Psoas muscle (tissue), 8 donors: ENCODE measurements around the gene DIO1. TPM values are rescaled to one million over a fixed set of nuclear protein-coding genes. Genes with fewer than 3 reads are reported as not detected.

ENCODE experiments used
- ATAC-seq, 4 donors: fragments of 200-7000 bp; cut with Tn5 transposase; one replicate each; pipeline ENCODE4 v1.9.1; 2020; ENCODE audit warnings: moderate library complexity in 3 of 4, mild to moderate bottlenecking in 2 of 4
- DNase-seq, 2 donors: peaks; one replicate each; pipeline ENCODE4 v3.0.0-alpha.2; 2020
- H3K27ac ChIP-seq: fragments of 200-600 bp; one replicate; pipeline ENCODE4 v1.8.0; 2022
- H3K27me3 ChIP-seq, 3 donors: fragments of 200-600 bp in 1 of 3; one replicate each; pipeline versions ENCODE4 v1.6.1 to v1.8.0; 2013 to 2022; ENCODE audit warnings: low read length in 2 of 3, mild to moderate bottlenecking in 2 of 3, moderate library complexity in 1 of 3; ENCODE audit not compliant: insufficient read depth in 3 of 3
- H3K36me3 ChIP-seq, 2 donors: fragments of 200-600 bp in 1 of 2; one replicate each; pipeline versions ENCODE4 v1.6.1 to v1.8.0; 2013 to 2022; ENCODE audit warnings: low read depth in 1 of 2, mild to moderate bottlenecking in 1 of 2, moderate library complexity in 1 of 2; ENCODE audit not compliant: insufficient read depth in 1 of 2
- H3K4me1 ChIP-seq: fragments of 200-600 bp; one replicate; pipeline ENCODE4 v1.8.0; 2022
- H3K4me3 ChIP-seq: fragments of 200-600 bp; one replicate; pipeline ENCODE4 v1.8.0; 2022; ENCODE audit warnings: mild to moderate bottlenecking
- H3K9me3 ChIP-seq: fragments of 200-600 bp; one replicate; pipeline ENCODE4 v1.8.0; 2022
- CTCF ChIP-seq: fragments of 200-600 bp; IDR thresholded peaks from one replicate; pipeline ENCODE4 v1.8.0; 2022; ENCODE audit warnings: antibody characterized with exemption
- WGBS, 3 donors: extraction: QIAGEN DNeasy Blood & Tissue Kit; methylation state at CpG; one replicate each; pipeline versions ENCODE4 v1.1.6 to v1.1.7; 2013; 5-methylcytosine and 5-hydroxymethylcytosine counted together
- intact Hi-C, 2 donors: fragments of 100-400 bp; cut with DNase I; formaldehyde crosslinking; loops; one replicate each; pipeline versions ENCODE4 v1.11.0 to v1.14.2; 2022
- long read RNA-seq, 2 donors: library from polyadenylated mRNA; unstranded; transcript quantifications; one replicate each; pipeline ENCODE4 v2.0.0, GENCODE V29; 2021
- polyA plus RNA-seq, 3 donors: library from polyadenylated mRNA; stranded (reverse); fragments of 200-250 nt; gene quantifications; one replicate each; pipeline ENCODE4 v1.2.3, GENCODE V29; 2013
- total RNA-seq, 4 donors: library from RNA; stranded (reverse); fragmentation: NEBNext Ultra II Directional in 2 of 4; extraction: Animal tissue kit (Norgen Biotek cat#: 25700) in 2 of 4; gene quantifications; one replicate each; pipeline versions ENCODE4 v1.2.1 to v1.2.4, GENCODE V29; 2021 to 2023
- donor health status: healthy with polysubstance abuse.
- donor health status: DM: no; HTN: no; CAD: no; lungs with moderate emphysema.
- donor health status: Bipolar disorder and iron deficiency.
- donor health status: healthy.
- donor health status: DM: yes; HTN: yes; CAD: no.
- donor health status: DM: no; HTN: no; CAD: no.
- donor health status: DM: no; HTN: no; CAD: no.
- donor health status: DM: yes; HTN: yes; CAD: no.

Gene DIO1
- total RNA-seq (not detected), polyA plus RNA-seq (not detected)
- long read RNA-seq, donor 1 = 0 reads
- long read RNA-seq, donor 2 = 0 reads

GRCh38 chr1:53893999-53894636, at the start of gene DIO1:
DIO1 (plus strand) TSS chr1:53894187; CDS start chr1:53894211, 24 bp downstream.
- H3K4me1 ChIP-seq = peaks cover 20% of the 10 kb centered on the region
- no peaks in the 10 kb centered on the region for H3K9me3 ChIP-seq
- ATAC-seq (no peak), DNase-seq (no peak)
- intact Hi-C loops = no loop called here
- no peak within 1 kb of the TSS for H3K4me3 ChIP-seq
- H3K36me3 ChIP-seq = no peaks in the 10 kb centered on the region
- WGBS, 3 donors = 79 to 84% (median 82%) methylated on average over 14 of the region's 14 CpGs
- H3K27me3 ChIP-seq = no peaks in the 10 kb centered on the region
- no peak for TF ChIP-seq CTCF
- H3K27ac ChIP-seq = peak within 1 kb of the TSS; percentile 37

GRCh38 chr1:53847980-53848379, 46.0 kb upstream of the DIO1 start:
- no peak for ATAC-seq
- no peak overlapping the region for H3K27ac ChIP-seq
- no peak for DNase-seq
- peaks cover 0 to 18% of the 10 kb centered on the region in 2 donors for H3K36me3 ChIP-seq
- H3K27me3 ChIP-seq = no peaks in the 10 kb centered on the region
- peaks cover 3% of the 10 kb centered on the region for H3K9me3 ChIP-seq
- TF ChIP-seq CTCF = no peak
- no peaks in the 10 kb centered on the region for H3K4me1 ChIP-seq
- no peak overlapping the region for H3K4me3 ChIP-seq
- intact Hi-C loops = no loop called here
- 88 to 91% (median 89%) methylated on average over 6 of the region's 6 CpGs for WGBS, 3 donors

GRCh38 chr1:53850082-53850673, 43.8 kb upstream of the DIO1 start:
- Histone ChIP-seq H3K9me3 (no peaks in the 10 kb centered on the region), H3K27me3 (no peaks in the 10 kb centered on the region), H3K27ac (no peak overlapping the region), H3K36me3 (peaks cover 0 to 40% of the 10 kb centered on the region in 2 donors), H3K4me1 (no peaks in the 10 kb centered on the region), H3K4me3 (no peak overlapping the region)
- DNase-seq (no peak), ATAC-seq (no peak)
- TF ChIP-seq CTCF = no peak
- WGBS, 3 donors = 75 to 84% (median 80%) methylated on average over 7 of the region's 7 CpGs
- intact Hi-C loops = no loop called here

- Histone ChIP-seq H3K9me3 (no peaks in the 10 kb centered on the region), H3K4me3 (no peak overlapping the region), H3K27ac (no peak overlapping the region), H3K4me1 (no peaks in the 10 kb centered on the region), H3K27me3 (no peaks in the 10 kb centered on the region), H3K36me3 (peaks cover 3 to 56% of the 10 kb centered on the region in 2 donors)
- WGBS, 3 donors = 71 to 82% (median 80%) methylated on average over 9 of the region's 9 CpGs
- DNase-seq = no peak
- ATAC-seq = no peak
- intact Hi-C loops = no loop called here
- TF ChIP-seq CTCF = no peak
Observed at GRCh38 chr1:53851571-53852285, 42.3 kb upstream of the DIO1 start.
